CD4-positive, alpha-beta T cell (primary cell): ENCODE data around the gene OCA2. TPM values are rescaled to one million over a fixed set of nuclear protein-coding genes. Genes with fewer than 3 reads are reported as not detected.

Experiments used
- ATAC-seq: fragments of 200-7000 bp; cut with Tn5 transposase; one replicate; pipeline ENCODE4 v1.10.0; 2022; ENCODE audit warnings: mild to moderate bottlenecking; ENCODE audit not compliant: poor library complexity
- CTCF ChIA-PET: fragments of 350-600 bp; sonication (Branson Sonifier 250); formaldehyde crosslinking; loops from one replicate; lab custom pipeline; 2021; ENCODE audit warnings: antibody characterized with exemption, inconsistent platforms; lab: Charles Lee
- POLR2A ChIA-PET: fragments of 350-600 bp; sonication (Branson Sonifier 250); formaldehyde crosslinking; loops from one replicate; lab custom pipeline; 2021; ENCODE audit warnings: antibody characterized with exemption, inconsistent platforms; lab: Charles Lee
- DNase-seq, 14 experiments: peaks; one replicate each; pipeline ENCODE4 v3.0.0-alpha.2; 2013 to 2020; ENCODE audit warnings: mixed read lengths in 2 of 14
- H3K27ac ChIP-seq, 2 donors: one replicate each; pipeline versions ENCODE4 v1.5.1 to v1.7.0; 2013; ENCODE audit warnings: low read length in 2 of 2, low read depth in 1 of 2, mild to moderate bottlenecking in 1 of 2
- H3K27me3 ChIP-seq, 2 experiments: 1 replicate in 1 of 2; 2 replicates in 1 of 2; pipeline versions ENCODE4 v1.6.1 to v1.7.0; 2013; ENCODE audit warnings: low read length in 2 of 2, control low read depth in 1 of 2, mild to moderate bottlenecking in 1 of 2, moderate library complexity in 1 of 2; ENCODE audit not compliant: insufficient read depth in 2 of 2, control insufficient read depth in 1 of 2
- H3K36me3 ChIP-seq: one replicate; pipeline ENCODE4 v1.6.1; 2013; ENCODE audit warnings: low read length, control low read depth; ENCODE audit not compliant: insufficient read depth
- H3K4me1 ChIP-seq: one replicate; pipeline ENCODE4 v1.6.1; 2013; ENCODE audit warnings: low read length, control low read depth; ENCODE audit not compliant: insufficient read depth
- H3K4me3 ChIP-seq: one replicate; pipeline ENCODE4 v1.5.1; 2013; ENCODE audit warnings: mild to moderate bottlenecking, low read length, moderate library complexity
- H3K9me3 ChIP-seq, 2 experiments: 1 replicate in 1 of 2; 2 replicates in 1 of 2; pipeline versions ENCODE4 v1.6.1 to v1.7.0; 2013; ENCODE audit warnings: low read length in 2 of 2, mild to moderate bottlenecking in 2 of 2, control low read depth in 1 of 2, moderate library complexity in 1 of 2; ENCODE audit not compliant: control insufficient read depth in 1 of 2, insufficient read depth in 1 of 2
- H3K27ac Mint-ChIP-seq: one replicate; pipeline ENCODE4 v1.8.0; 2020; ENCODE audit warnings: mixed read lengths
- H3K27me3 Mint-ChIP-seq: one replicate; pipeline ENCODE4 v1.8.0; 2021; ENCODE audit warnings: mixed read lengths
- H3K36me3 Mint-ChIP-seq: one replicate; pipeline ENCODE4 v1.8.0; 2021; ENCODE audit warnings: low read depth, mixed read lengths
- H3K4me1 Mint-ChIP-seq: one replicate; pipeline ENCODE4 v1.8.0; 2021; ENCODE audit warnings: low read depth, mixed read lengths
- H3K4me3 Mint-ChIP-seq: one replicate; pipeline ENCODE4 v1.8.0; 2020; ENCODE audit warnings: mild to moderate bottlenecking, mixed read lengths
- H3K9me3 Mint-ChIP-seq: one replicate; pipeline ENCODE4 v1.8.0; 2020; ENCODE audit warnings: mixed read lengths
- intact Hi-C, 2 experiments: fragments of 100-400 bp; cut with DNase I in 1 of 2; cut with micrococcal nuclease in 1 of 2; formaldehyde crosslinking; loops; one replicate each; pipeline versions ENCODE4 v1.15.1 to v1.9.0; 2023 to 2025; cut with DNase I, micrococcal nuclease
- total RNA-seq, 174 experiments: library from RNA in 2 of 174; stranded (reverse) in 2 of 174; gene quantifications; one replicate each; pipeline ENCODE4 v1.2.3 and lab custom pipeline; 2021 to 2026
- TF ChIP-seq, protein P1 (sequence below): fragments of 200-600 bp; IDR thresholded peaks from one replicate; pipeline ENCODE4 v1.8.0; 2022; ENCODE audit warnings: antibody characterized with exemption, mild to moderate bottlenecking

OCA2 gene
- total RNA-seq, 2 experiments from 2014 or later = not detected

DNA sequence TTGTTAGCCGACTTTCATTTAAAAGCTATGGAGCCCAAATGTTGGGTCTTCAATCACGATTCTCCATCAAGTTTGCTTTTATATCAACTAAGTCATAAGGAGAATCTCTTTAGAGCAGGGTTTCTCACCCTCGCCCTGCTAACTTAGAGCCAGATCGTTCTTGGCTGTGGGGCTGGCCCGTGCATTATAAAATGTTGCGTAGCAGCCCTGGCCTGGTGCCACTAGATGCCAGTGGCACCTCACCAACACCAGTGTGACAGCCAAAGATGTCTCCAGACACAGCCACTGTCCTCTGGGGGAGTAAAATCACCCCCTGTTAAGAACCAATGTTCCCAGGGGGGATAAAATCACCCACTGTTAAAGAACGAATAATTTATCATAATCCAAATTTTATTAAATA, 226.1 kb downstream of the OCA2 start:
- DNase-seq (no peak), ATAC-seq (no peak)
- TF ChIP-seq, protein P1, sequence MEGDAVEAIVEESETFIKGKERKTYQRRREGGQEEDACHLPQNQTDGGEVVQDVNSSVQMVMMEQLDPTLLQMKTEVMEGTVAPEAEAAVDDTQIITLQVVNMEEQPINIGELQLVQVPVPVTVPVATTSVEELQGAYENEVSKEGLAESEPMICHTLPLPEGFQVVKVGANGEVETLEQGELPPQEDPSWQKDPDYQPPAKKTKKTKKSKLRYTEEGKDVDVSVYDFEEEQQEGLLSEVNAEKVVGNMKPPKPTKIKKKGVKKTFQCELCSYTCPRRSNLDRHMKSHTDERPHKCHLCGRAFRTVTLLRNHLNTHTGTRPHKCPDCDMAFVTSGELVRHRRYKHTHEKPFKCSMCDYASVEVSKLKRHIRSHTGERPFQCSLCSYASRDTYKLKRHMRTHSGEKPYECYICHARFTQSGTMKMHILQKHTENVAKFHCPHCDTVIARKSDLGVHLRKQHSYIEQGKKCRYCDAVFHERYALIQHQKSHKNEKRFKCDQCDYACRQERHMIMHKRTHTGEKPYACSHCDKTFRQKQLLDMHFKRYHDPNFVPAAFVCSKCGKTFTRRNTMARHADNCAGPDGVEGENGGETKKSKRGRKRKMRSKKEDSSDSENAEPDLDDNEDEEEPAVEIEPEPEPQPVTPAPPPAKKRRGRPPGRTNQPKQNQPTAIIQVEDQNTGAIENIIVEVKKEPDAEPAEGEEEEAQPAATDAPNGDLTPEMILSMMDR = no peak
- H3K27ac Mint-ChIP-seq = no peak overlapping the region
- H3K27me3 Mint-ChIP-seq = no peaks in the 10 kb centered on the region
- Histone ChIP-seq H3K27me3 (no peaks in the 10 kb centered on the region), H3K4me1 (no peaks in the 10 kb centered on the region), H3K4me3 (no peak overlapping the region), H3K27ac (no peak overlapping the region), H3K36me3 (no peaks in the 10 kb centered on the region), H3K9me3 (peaks cover 0 to 8% of the 10 kb centered on the region in 2 experiments)
- no peaks in the 10 kb centered on the region for H3K36me3 Mint-ChIP-seq
- H3K4me1 Mint-ChIP-seq = no peaks in the 10 kb centered on the region
- CTCF ChIA-PET = no interaction called here
- no peaks in the 10 kb centered on the region for H3K9me3 Mint-ChIP-seq
- POLR2A ChIA-PET = no interaction called here
- intact Hi-C loops = no loop called here
- no peak overlapping the region for H3K4me3 Mint-ChIP-seq

GRCh38 chr15:27872355-27872754, 226.8 kb downstream of the OCA2 start:
- ATAC-seq (no peak), DNase-seq (no peak)
- ChIA-PET CTCF (no interaction called here), POLR2A (no interaction called here)
- Mint-ChIP-seq H3K4me3 (no peak overlapping the region), H3K27ac (no peak overlapping the region), H3K27me3 (no peaks in the 10 kb centered on the region), H3K4me1 (no peaks in the 10 kb centered on the region), H3K36me3 (no peaks in the 10 kb centered on the region), H3K9me3 (no peaks in the 10 kb centered on the region)
- TF ChIP-seq, protein P1 = no peak
- no peak overlapping the region for H3K27ac ChIP-seq
- no peaks in the 10 kb centered on the region for H3K4me1 ChIP-seq
- no peaks in the 10 kb centered on the region for H3K27me3 ChIP-seq
- H3K9me3 ChIP-seq = peaks cover 0 to 8% of the 10 kb centered on the region in 2 experiments
- intact Hi-C loops = no loop called here
- H3K4me3 ChIP-seq = no peak overlapping the region
- no peaks in the 10 kb centered on the region for H3K36me3 ChIP-seq

GRCh38 chr15:27871902-27872260, 227.2 kb downstream of the OCA2 start:
- ChIA-PET CTCF (no interaction called here), POLR2A (no interaction called here)
- no peaks in the 10 kb centered on the region for H3K36me3 Mint-ChIP-seq
- no peaks in the 10 kb centered on the region for H3K4me1 Mint-ChIP-seq
- no peak overlapping the region for H3K27ac ChIP-seq
- H3K27ac Mint-ChIP-seq = no peak overlapping the region
- no peaks in the 10 kb centered on the region for H3K9me3 Mint-ChIP-seq
- peaks cover 0 to 8% of the 10 kb centered on the region in 2 experiments for H3K9me3 ChIP-seq
- intact Hi-C loops = no loop called here
- TF ChIP-seq, protein P1 = no peak
- no peak overlapping the region for H3K4me3 Mint-ChIP-seq
- no peak overlapping the region for H3K4me3 ChIP-seq
- ATAC-seq (no peak), DNase-seq (no peak)
- no peaks in the 10 kb centered on the region for H3K4me1 ChIP-seq
- H3K36me3 ChIP-seq = no peaks in the 10 kb centered on the region
- no peaks in the 10 kb centered on the region for H3K27me3 ChIP-seq
- no peaks in the 10 kb centered on the region for H3K27me3 Mint-ChIP-seq
